ENCODE measurements around the gene PDGFA.
A peak's percentile ranks its signal among the peaks of the same experiment; 100 is the strongest.

PDGFA gene

DNA sequence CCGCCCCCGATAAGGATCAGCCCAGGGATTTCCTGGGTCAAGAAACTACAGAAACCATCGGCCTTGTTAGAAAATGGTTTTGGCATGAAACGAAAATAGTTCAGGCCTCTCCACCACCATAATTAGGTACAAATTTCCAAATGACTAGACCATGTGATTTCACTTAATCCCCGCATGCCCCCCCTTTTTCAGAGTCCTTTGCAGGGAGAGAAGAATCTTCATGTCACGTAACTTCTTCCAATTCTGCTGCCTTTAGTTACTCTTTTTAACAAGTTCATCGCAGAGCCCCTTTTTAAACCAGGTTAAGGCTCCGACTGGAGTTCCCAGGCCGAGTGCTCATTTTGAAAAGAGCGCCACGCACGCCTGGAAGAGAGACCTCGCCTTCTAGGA lies 3.4 kb downstream of the PDGFA start:
- in situ Hi-C loops (cut with HindIII; ENCODE audit: low sequenced_read_pairs) = no loop called here
- peak overlapping the region; percentile 70 for H3K4me3 ChIP-seq (ENCODE audit: low read depth, low read length)
- DNase-seq (ENCODE audit: low read depth, low spot score) = peak; percentile 13
- TF ChIP-seq, protein P1, sequence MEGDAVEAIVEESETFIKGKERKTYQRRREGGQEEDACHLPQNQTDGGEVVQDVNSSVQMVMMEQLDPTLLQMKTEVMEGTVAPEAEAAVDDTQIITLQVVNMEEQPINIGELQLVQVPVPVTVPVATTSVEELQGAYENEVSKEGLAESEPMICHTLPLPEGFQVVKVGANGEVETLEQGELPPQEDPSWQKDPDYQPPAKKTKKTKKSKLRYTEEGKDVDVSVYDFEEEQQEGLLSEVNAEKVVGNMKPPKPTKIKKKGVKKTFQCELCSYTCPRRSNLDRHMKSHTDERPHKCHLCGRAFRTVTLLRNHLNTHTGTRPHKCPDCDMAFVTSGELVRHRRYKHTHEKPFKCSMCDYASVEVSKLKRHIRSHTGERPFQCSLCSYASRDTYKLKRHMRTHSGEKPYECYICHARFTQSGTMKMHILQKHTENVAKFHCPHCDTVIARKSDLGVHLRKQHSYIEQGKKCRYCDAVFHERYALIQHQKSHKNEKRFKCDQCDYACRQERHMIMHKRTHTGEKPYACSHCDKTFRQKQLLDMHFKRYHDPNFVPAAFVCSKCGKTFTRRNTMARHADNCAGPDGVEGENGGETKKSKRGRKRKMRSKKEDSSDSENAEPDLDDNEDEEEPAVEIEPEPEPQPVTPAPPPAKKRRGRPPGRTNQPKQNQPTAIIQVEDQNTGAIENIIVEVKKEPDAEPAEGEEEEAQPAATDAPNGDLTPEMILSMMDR (IDR thresholded peaks at IDR 0.05; ENCODE audit: low read depth, low read length) = no peak

DNA sequence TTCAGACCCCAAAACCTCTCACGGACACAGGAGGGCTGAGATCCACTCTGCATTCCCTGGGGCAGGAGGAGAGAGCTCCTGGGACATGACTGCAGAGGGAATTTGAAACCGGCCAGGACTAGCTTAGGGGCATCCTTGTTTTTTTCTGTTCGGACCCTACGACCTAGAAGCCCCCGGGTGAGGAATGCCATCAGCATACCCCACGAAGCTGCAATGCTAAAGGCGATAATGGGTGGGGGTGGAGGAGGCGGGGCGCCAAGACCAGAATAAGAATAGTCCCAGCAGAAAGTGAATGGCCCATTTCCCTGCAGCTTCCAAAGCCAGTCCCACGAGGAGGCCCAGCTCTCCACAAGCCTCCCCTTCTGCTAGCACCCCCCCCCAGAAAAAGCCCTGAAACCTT lies 4.0 kb downstream of the PDGFA start:
- in situ Hi-C loops (cut with HindIII; ENCODE audit: low sequenced_read_pairs) = no loop called here
- H3K4me3 ChIP-seq (ENCODE audit: low read depth, low read length) = no peak overlapping the region
- no peak for DNase-seq (ENCODE audit: low read depth, low spot score)
- TF ChIP-seq, protein P1 (IDR thresholded peaks at IDR 0.05; ENCODE audit: low read depth, low read length) = no peak

DNA sequence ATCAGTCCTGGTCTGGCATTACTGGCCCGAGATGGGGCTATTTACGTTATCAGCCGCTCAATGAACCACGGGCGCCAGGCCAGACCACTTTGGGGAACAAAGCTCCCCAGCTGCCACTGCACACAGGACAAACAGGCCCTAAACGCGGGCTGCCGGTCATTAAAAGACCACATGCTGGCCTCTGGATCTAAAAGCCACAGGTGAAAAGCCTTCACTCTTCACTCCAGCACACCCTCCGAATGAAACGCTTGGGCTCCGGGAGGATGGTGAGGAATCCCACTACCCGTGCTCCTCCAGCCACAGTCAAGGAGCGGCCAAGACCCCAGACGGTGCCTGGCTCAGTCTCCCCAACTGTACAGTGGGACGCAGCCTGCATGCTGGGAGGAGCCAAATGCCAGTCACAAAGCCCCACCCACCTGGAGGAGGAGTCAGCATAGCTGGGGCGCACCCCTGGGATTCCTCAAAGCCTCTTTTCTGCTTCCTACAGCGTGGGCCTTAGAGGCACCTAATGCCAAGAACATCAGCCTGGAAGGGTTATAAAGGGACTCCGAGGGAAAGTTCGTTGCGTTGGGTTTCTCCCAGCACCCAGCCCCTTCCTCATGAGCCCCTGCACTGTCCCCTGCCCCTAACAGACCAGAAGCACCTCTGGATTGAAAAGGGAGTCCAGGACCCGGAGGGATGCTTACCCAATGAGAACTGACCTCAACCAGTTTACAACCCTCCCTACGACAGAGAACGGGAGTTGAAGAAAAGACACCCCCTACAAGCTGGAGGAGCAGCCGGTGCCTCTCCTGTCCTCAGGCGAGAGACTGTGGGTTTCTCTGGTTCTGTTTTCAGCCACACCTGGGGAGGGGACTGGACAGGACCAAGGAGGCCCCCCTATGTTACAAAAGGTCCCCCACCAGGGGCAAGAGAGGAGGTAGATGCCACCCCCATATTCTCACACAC lies 4.7 kb downstream of the PDGFA start:
- in situ Hi-C loops (cut with HindIII; ENCODE audit: low sequenced_read_pairs) = no loop called here
- DNase-seq (ENCODE audit: low read depth, low spot score) = peak; percentile 22
- H3K4me3 ChIP-seq (ENCODE audit: low read depth, low read length) = no peak overlapping the region

DNA sequence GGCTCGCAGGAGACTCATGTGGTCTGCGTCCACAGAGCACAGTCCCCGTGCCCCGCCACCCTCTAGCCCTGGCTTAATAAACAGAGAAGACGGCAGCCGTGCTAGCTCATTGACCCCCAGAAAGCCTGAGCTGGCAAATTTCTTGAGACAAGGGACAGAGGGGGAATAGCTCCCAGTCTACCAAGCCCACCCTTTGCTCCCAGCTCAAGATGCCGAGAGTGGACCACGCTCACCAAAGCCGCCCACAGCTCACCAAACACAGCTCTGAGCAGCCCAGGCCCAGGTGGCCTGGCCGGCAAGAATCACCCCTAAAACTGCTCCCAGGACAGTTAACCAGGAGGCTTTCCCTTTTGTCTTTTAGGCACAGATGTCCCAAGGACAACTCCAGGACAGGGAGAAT lies 5.4 kb downstream of the PDGFA start:
- no peak for DNase-seq (ENCODE audit: low read depth, low spot score)
- in situ Hi-C loops (cut with HindIII; ENCODE audit: low sequenced_read_pairs) = no loop called here
- TF ChIP-seq, protein P1 (IDR thresholded peaks at IDR 0.05; ENCODE audit: low read depth, low read length) = no peak
- no peak overlapping the region for H3K4me3 ChIP-seq (ENCODE audit: low read depth, low read length)

More for the DNA sequence above, 4.7 kb downstream of the PDGFA start:
- TF ChIP-seq, protein P1 (IDR thresholded peaks at IDR 0.05; ENCODE audit: low read depth, low read length) = no peak

DNA sequence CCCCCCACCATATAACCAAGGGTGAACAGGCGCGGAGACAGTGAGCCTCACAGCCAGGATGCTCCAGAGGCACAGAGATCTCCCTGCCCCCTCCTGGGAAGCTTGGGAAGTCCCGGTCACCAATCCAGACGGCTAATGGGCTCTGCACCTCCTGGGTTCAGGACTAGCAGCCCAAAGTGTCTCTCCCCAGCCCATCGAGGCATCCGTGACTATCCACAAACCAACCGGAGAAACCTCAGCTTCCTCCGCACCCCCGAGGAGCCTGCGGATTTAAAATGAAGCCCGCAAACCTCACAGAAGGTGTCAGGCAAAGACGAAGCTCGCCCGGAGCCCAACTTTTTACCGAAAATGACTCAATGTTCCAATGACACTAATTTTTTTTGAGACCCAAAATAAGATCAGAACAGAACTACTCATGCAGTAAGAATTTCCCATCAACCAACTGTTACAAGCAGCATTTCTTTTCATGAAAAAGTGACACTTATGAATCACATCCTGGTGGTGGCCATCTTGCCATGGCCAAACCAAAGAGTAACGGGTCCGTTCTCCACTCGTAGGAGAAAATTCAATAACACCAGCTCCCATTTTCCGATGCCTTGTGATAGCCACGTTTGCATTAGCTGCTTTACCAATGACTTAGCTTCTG lies 6.0 kb downstream of the PDGFA start:
- in situ Hi-C loops (cut with HindIII; ENCODE audit: low sequenced_read_pairs) = no loop called here
- no peak overlapping the region for H3K4me3 ChIP-seq (ENCODE audit: low read depth, low read length)
- TF ChIP-seq, protein P1 (IDR thresholded peaks at IDR 0.05; ENCODE audit: low read depth, low read length) = peak; percentile 14
- peak; percentile 61 for DNase-seq (ENCODE audit: low read depth, low spot score)

DNA sequence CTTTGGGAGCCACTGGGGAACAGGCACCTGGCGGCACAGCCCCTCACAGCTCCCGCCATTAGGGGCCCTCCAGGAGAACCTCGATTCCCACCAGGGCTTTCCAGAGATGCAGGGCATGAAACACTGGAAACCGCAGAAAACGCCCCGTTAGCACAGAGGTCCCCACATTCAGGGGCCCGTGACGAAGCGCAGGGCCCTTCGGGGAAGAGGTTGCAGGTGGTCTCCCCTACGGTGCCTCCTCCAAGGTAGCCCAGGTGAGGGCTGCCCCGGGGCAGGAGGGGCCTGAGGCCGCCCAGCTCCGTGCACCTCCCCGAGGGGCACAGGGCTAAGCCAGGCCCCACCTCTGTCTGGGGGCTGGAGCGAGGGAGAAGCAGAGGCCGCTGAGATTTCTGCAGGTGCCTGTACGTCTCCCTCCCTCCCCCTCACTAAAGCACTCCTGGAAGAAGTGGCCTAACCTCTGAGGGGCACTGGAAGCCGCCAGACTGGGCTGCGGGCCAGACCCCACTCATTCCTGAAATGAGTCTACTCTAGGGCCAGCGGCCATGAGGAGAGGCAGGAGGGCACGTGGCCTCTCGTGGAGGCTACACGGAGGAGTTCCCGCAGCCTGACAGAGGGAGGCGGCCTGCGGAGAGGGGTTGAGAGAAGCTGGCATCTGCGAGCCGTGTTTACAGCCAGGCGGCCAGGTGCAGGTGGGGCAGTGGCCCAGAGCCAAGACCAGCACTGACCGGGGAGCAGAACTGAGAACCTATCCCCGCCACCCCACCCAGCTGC lies 6.9 kb downstream of the PDGFA start:
- H3K4me3 ChIP-seq (ENCODE audit: low read depth, low read length) = no peak overlapping the region
- in situ Hi-C loops (cut with HindIII; ENCODE audit: low sequenced_read_pairs) = no loop called here
- DNase-seq (ENCODE audit: low read depth, low spot score) = peak; percentile 20
- TF ChIP-seq, protein P1 (IDR thresholded peaks at IDR 0.05; ENCODE audit: low read depth, low read length) = no peak

All from astrocyte of the spinal cord (primary cell).